Measurements from ENCODE around the gene FCMR.

Gene FCMR, protein sequence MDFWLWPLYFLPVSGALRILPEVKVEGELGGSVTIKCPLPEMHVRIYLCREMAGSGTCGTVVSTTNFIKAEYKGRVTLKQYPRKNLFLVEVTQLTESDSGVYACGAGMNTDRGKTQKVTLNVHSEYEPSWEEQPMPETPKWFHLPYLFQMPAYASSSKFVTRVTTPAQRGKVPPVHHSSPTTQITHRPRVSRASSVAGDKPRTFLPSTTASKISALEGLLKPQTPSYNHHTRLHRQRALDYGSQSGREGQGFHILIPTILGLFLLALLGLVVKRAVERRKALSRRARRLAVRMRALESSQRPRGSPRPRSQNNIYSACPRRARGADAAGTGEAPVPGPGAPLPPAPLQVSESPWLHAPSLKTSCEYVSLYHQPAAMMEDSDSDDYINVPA

DNA sequence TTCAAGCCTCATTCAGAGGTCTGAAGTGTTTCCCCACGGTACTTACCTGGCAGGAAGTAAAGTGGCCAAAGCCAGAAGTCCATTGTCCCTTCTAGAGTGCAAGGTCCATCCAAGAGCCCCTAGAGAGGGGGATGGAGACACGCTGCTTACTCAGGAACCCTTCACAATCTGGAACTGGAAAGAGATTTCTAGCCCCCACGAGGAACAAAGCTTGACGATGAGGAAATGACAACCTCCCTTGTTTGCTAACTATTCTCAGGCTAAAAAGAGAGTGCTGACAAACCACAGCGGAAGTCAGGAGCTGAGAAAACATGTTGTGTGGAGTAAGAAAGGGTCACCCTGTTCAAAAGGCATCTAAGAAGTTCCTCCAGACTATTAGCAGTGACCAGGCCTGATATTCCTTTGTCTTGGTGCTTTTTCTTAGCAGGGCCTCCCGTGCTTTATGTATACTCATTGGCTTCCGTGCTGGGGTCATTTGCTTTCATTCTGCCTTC lies at the start of gene FCMR:
Gene FCMR, minus strand, starts transcription at position 170 of the 494 bp plus-strand sequence. Its CDS starts 87 bp downstream, at position 83.
- peak; percentile 66 for DNase-seq (ENCODE audit: low spot score)

DNA sequence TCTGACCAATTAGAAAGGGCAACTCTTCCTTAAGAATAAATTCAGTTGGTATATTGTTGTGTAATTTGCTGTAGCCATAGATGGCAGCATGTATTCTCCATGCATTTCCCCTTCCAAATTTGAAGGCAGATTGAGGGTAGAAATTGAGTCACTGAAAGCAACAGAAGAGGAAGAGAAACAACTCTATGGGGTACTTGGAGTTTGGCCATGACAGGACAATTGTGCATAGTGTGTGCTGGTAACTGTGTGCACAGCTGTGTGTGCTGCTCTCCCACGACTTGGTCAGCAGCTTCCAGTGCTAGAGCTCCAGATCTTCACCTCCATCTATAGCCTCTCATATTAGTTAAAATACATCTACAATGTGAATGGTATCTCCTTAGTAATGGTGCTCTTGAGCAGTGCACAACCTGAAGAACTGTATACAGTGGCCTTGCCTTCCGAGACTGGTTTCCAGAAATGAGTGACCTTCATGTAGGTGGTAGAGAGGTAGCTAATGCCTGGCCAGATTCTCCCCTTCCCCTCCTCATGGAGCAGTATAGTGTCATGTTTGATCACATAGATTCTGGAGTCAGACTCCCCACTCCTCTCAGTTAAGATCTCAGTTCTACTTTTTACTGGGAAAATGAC lies 49.4 kb upstream of the FCMR start:
- DNase-seq (ENCODE audit: low spot score): no peak

DNA sequence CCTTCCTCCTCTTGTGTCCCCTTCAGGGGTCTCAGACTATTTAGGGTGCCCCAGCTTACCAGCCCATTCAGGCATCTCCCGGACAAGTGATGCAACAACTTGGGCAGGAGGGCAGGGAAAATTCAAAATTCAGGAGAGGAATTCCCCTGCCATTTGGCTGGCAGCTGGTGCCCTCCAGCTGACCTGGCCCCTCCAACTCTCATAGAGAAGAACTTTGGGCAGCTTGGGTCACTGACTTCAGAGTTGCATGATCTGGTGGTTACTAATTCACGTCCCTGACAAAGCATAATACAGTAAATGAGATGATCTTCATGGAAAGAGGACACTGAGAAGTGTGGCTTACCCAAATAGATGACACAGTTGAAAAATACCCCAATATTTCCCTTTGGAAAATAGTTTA lies 48.7 kb upstream of the FCMR start, which contains the start of gene FCAMR:
Gene FCAMR, minus strand, starts transcription at position 15 of the 400 bp plus-strand sequence. CDS start 335 bp downstream, outside the sequence.
- no peak for DNase-seq (ENCODE audit: low spot score)

GRCh38 chr1:206969090-206969489 lies 47.3 kb upstream of the FCMR start:
- DNase-seq (ENCODE audit: low spot score): no peak

- no peak for DNase-seq (ENCODE audit: low spot score)
These were observed 45.5 kb upstream of the FCMR start for GRCh38 chr1:206967096-206967849.

- DNase-seq (ENCODE audit: low spot score): no peak
These were observed 44.0 kb upstream of the FCMR start for GRCh38 chr1:206965781-206966180.

DNA sequence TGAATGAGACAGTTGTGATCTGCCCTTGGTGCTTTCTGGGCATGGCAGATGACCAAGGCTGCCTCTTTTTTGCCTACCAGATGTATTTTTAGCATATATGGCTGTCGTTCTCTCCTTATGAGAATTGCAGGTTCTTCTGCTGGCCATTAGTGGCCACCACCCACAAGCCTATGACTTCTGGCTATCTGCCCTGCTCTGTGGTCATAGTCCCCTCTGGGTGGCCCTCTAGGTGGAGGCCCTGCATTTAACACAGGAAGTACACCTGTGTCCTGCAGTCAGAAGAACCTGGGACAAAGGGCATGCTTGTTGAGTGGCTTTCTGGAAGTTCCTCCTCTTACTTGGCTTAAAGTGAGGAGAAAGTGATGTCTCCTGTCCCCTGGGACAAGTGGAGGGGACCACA lies 42.0 kb upstream of the FCMR start:
- no peak for DNase-seq (ENCODE audit: low spot score)

DNA sequence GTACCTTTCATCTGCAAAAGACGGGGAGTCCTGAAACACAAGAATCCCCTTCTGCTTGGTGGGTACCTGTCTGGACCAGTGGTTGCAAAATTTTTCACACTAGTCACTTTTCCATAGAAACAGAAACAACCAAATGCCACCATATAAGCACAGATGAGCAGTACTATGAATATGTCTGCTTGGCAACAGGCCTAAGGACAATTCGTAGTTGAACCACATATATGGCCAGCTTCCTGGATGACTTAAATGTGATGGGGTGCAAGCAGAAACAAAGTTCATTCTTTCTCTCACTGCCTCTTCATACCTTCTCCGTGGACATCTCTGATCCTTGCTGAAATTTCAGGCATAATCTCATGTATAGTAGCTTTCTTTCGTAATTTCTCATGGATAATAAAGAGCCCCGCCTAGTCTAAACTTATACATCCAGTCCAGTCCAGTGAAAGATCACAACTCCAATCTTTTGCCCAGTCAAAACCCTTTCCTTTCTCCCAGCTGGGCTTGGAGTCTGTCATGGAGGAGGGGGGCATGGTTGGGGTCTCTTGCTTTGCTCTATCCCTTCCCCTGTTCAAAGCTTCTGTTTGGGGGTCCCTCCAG lies 41.5 kb upstream of the FCMR start:
- no peak for DNase-seq (ENCODE audit: low spot score)

DNA sequence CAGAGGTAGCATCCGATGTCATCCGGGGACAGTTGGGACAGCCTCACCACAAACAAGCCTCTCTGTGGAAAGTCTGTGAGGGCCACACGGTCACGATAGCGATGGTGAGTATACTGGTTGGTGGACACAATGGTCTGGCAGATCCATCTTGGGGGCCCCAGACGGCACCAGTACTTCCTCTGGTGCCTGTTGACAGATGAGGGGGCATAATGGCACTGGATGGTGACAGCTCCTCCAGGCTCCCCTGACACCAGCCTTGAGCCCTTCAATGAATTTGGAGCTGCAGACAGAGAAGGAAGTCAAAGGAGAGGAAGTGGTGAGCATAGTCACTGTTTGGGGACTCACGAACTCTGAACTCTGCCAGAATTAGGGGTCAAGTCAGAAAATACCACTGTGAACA lies 40.5 kb upstream of the FCMR start:
- DNase-seq (ENCODE audit: low spot score): no peak

DNA sequence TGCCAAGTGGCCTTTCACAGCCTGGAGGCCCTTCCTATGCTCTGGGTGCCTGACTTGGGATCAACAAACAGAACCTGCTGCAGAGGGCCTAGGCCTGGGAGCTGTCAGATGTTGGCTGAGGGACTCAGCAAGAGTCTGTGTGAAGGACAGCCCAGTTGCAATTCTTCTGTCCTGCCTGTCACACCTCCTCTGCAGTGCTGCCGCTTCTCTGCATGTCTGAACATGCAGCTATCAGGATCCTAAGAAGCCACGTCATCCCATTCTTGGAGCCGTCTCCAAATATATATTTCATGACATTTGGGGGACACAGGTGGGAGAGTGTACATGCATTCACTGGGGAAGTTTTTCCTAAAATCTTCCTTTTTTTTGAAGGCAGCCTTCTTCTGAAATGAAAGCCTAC lies 39.9 kb upstream of the FCMR start:
- DNase-seq (ENCODE audit: low spot score): no peak

DNA sequence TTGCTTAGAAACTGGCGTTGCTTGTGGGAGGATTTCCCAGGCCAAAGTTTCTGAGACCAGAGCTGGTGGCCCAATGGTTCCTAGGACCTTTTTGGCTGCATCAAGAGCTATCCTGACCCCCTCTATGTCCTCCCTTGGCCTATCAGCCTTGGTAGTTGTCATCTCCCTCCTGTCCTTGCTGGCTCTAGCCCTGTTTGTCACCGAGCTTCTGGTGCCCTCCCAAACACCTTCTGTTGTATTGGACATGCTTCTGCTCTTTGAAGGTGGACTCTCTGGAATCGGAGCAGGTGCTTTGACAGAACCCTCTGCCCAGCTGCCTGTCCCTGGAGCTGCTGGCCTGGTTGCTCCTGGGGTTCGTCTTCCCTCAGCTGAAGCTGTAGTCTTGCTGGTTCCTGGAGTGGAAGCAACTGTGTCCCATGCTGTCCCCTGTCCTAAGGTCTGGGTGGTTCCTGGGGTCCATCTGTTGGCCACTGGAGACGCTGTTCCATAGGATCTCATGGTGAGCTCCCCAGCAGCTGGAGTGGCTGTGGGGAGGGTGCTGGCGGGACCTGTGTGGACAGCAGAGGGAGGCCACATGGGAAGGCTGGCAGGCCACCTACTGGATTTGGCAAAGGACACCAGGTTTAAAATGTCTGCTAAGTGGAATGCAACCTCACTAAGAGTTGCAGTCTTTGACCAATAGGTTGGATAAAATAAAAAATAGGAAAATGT lies 39.1 kb upstream of the FCMR start:
- no peak for DNase-seq (ENCODE audit: low spot score)

GRCh38 chr1:206958144-206958543 lies 36.4 kb upstream of the FCMR start:
- DNase-seq (ENCODE audit: low spot score): no peak

- no peak for DNase-seq (ENCODE audit: low spot score)
These were observed 35.9 kb upstream of the FCMR start for GRCh38 chr1:206957639-206958038.

DNA sequence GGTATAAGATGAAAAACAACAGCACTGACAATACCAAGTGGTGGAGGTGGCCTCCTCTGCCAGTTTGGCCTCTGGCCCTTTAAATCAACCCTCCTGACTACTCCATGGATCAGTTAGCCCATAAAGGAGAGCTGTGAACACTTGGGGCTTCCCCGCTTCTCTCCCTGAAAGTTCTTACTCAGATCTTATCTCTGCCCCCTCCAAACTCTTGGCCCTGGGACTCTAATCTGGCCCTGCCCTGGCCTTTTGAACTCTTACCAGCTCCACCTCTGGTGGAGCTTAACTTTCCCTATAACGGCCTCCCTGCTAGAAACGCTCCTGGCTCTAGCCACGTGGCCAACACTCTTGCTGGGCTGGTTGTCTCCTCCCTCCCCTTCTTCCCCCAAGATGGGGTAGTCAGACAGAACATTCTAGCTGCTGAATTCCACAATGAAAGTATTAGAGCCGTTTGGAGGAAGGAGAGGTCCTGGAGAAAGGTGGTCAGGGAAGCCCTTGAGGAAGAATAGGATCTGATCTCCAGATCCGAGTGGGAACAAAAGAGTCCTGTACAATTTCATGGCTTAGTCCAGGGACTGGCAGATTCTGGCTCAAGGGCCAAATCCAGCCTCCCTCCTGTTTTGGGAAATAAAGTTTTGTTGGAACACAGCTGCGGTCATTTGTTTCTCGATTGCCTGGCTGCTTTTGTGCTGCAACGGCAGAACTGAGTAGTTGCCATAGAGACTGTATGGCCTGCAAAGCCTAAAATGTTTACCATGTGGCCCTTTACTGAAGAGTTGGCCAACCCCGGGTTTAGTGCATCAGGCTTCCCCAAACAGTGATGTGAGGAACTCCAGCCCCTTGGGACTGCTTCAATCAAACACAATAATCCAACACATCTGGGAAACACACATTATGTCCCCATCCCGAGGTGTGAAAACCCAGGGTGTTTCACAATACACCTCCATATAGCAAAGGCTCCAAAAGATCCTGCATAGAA lies 34.0 kb upstream of the FCMR start:
- DNase-seq (ENCODE audit: low spot score): no peak

DNA sequence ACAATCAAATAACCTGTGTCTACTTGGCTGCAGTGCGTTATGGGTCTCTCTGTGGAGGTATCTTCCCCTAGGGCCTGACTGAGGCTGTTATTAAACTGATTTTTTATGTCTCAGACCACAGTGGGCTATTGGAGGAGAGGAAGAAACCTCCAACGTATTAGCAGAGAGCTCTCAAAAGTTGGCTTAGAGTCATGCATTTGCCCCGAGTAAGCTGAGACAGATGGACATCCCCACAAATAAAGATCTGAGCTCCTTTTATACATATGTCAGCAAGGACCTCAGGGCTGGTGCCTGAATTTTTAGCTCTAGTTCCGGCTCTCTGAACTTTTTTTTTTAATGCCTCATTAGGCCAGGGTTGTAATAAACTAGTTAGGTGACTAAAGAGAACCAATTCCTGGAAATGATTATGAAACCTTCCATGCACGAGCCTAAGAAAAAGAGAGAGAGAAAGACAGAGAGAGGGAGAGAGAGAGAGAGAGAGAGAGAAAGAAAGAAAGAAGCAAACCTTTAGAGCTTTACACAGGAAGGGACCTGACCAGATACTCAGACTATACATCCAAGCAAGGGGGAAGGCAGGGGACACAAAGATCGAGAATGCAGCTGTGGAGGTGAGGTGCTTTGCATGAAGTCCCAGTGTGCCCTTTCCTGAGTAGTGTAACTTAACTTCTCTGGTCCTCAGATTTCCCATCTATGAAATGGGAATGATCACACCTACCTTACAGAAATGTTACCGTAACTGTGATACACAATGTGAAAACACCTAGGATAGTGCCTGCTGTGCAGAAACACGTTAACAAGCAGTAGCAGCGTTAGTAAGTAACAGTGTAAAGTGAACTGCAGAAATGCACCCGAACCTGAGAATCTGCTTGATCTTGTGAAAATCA lies 33.0 kb upstream of the FCMR start:
- no peak for DNase-seq (ENCODE audit: low spot score)

- DNase-seq (ENCODE audit: low spot score): no peak
These were observed 31.9 kb upstream of the FCMR start for GRCh38 chr1:206953626-206954025.

GRCh38 chr1:206953126-206953525 lies 31.4 kb upstream of the FCMR start:
- DNase-seq (ENCODE audit: low spot score): no peak

- no peak for DNase-seq (ENCODE audit: low spot score)
These were observed 30.4 kb upstream of the FCMR start for GRCh38 chr1:206952171-206952570.

Data from CD4-positive, alpha-beta T cell treated with Interleukin-2 at 100 ng/mL for 4 hours (primary cell).